GM13976 (cell line): ENCODE data around the gene MGST2.

ENCODE experiments used
- DNase-seq: peaks from one replicate; pipeline ENCODE4 v3.0.0; 2012; ENCODE audit warnings: low spot score
- in situ Hi-C: fragments of 300-500 bp; cut with MboI; formaldehyde crosslinking; loops from one replicate; pipeline ENCODE4 v1.12.0; 2022; ENCODE audit warnings: low sequenced_read_pairs, mixed read lengths, inconsistent platforms; ENCODE audit not compliant: unreplicated experiment
- TF ChIP-seq, protein P1 (sequence below): IDR thresholded peaks from 2 replicates; pipeline ENCODE4 v1.5.1; 2012; ENCODE audit warnings: borderline replicate concordance, mild to moderate bottlenecking; ENCODE audit not compliant: insufficient read depth; ENCODE audit errors: extremely low read depth, missing control alignments, control extremely low read depth

MGST2 gene

DNA sequence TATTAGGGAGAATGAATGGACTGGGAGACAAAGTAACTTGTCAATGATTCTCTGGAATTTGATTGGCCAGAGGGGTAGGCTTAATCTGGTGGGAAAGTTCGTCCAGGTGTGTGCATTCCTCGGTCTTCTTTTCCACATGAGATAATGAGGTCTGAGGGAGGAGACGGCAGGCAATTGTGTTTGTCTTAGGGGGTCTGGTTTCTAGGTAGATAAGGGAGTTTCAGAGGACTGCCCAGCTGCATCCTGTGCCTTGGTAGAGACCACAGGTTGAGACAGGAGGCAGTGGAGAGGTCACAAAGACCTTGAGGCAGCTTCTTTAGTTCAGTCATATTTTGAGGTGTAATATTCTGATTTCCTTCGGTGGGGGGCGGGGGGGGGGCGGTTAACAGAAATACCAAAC lies 4.3 kb downstream of the MGST2 start:
- no peak for DNase-seq
- TF ChIP-seq, protein P1, sequence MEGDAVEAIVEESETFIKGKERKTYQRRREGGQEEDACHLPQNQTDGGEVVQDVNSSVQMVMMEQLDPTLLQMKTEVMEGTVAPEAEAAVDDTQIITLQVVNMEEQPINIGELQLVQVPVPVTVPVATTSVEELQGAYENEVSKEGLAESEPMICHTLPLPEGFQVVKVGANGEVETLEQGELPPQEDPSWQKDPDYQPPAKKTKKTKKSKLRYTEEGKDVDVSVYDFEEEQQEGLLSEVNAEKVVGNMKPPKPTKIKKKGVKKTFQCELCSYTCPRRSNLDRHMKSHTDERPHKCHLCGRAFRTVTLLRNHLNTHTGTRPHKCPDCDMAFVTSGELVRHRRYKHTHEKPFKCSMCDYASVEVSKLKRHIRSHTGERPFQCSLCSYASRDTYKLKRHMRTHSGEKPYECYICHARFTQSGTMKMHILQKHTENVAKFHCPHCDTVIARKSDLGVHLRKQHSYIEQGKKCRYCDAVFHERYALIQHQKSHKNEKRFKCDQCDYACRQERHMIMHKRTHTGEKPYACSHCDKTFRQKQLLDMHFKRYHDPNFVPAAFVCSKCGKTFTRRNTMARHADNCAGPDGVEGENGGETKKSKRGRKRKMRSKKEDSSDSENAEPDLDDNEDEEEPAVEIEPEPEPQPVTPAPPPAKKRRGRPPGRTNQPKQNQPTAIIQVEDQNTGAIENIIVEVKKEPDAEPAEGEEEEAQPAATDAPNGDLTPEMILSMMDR, result no peak
- in situ Hi-C loops, result no loop called here

DNA sequence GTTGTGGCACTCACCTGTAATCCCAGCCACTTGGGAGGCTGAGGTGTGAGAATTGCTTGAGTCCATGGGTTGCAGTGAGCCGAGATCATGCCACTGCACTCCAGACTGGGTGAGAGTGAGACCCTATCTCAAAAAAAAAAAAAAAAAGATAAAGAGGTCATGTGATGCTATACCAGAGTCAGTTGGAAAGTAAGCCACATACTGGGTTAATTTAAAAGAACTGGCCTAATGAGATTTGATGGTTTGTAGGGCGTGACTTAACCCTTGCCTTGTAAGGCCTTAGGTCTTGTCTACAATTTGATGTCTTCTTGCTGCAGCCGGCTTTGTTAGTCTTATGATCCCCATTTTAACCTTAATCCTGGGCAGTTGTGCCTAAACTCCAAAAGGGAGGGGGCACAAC lies 5.2 kb downstream of the MGST2 start:
- TF ChIP-seq, protein P1, result no peak
- in situ Hi-C loops, result no loop called here
- no peak for DNase-seq

DNA sequence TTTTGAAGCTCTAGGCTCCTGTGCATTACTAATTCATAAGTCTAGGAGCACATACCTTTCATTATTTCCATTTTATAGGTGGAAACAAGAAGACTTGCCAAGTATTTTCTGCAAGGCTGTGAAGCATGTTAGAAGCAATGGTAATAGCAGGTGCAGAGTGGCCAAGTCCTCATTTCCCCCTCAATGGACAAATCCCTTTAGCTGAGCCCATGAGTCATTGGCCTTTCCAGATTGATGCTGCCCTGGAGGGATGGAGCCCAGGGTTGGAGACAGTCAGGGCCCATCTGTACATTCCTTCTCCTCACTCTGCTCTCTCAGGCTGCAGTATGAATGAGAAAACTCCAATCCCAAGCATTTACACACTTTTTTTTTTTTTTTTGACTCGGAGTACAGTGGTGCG lies 6.6 kb downstream of the MGST2 start:
- TF ChIP-seq, protein P1, result no peak
- no peak for DNase-seq
- in situ Hi-C loops, result no loop called here

DNA sequence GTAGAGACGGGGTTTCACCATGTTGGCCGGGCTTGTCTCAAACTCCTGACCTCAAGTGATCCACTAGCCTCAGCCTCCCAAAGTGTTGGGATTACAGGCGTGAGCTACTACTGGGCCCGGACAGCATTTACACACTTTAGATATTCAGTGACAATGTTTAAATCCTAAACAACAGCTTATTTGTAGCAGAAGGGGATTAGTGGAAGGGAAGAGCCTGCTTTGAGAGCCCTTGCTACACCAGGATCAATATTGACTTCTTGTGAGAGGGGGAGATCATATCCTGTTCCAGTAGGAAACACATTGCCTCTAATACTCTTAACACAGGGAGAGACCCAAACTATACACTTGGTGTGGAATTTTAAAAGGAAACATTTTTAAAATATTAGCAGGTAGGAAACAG lies 7.1 kb downstream of the MGST2 start:
- in situ Hi-C loops, result no loop called here
- no peak for DNase-seq
- TF ChIP-seq, protein P1, result no peak

DNA sequence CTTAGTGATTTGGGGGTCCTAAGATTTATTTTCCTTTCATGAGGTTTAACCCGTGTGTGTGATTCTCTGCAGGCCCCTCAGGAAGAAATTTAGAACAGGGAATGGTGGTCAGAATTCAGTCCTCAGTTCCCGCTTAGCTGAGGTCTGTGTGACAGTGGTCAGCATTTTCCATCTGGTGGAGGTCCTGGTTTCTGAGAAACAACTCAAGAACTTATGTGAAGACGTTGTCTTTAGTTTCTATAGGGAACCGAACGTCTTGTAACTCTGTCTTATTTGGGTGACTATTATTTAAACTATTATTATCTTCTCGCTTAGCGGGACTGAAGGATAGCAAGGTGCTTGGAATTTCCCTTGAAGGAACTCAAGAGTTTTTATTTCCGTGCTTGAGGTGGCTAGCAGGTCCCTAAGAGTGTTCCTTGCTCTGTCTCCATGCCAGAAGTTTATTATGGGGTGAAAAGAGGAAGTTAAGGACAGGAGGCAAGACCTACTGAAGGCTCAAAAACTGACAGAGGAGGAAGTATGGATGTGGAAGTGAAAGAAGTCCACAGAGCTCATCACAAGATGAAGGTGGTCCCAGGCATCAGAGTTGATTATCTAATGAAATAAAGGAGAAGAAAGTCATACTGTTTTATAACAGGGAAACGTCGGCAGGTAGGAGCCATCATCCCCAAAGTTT lies 9.4 kb downstream of the MGST2 start:
- in situ Hi-C loops, result no loop called here
- no peak for DNase-seq
- TF ChIP-seq, protein P1, result no peak

DNA sequence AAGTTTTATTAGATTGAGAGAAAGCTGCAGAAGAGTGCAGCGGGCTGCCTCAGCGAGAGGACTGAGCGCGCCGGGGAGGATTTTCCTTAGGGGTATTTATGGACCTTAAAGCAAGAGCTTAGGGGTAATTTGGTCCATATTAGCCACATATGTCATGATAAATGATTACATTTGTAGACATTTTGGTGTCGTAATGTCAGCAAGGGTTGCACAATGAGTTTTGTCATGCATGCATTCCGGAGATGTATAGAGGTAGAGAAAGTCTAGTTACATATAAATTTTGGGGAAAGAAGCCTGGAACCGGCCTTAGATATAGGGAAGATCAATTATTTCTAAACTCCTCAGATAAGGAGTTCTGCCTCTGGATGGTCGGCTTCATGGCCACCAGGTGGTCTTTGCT lies 10.0 kb downstream of the MGST2 start:
- TF ChIP-seq, protein P1, result no peak
- in situ Hi-C loops, result no loop called here
- no peak for DNase-seq
